Epithelial cell of proximal tubule (primary cell): ENCODE results near the gene PDE4D. TPM values are rescaled to one million over a fixed set of nuclear protein-coding genes. Genes with fewer than 3 reads are reported as not detected.
A peak's percentile ranks its signal among the peaks of the same experiment; 100 is the strongest.

Experiments used
- DNase-seq: peaks from one replicate; pipeline ENCODE4 v3.0.0-alpha.2; 2011; ENCODE audit warnings: low read depth
- H3K4me3 ChIP-seq: 2 replicates; pipeline ENCODE4 v1.5.1; 2011; ENCODE audit warnings: low read depth, mild to moderate bottlenecking, low read length
- CTCF ChIP-seq: conservative IDR thresholded peaks from 2 replicates; pipeline ENCODE4 v1.5.1; 2012; ENCODE audit warnings: low read depth, mild to moderate bottlenecking, low read length
- total RNA-seq: library from RNA; depleted of rRNA; stranded (reverse); fragments of >200 nt; gene quantifications from 2 replicates; pipeline ENCODE4 v1.2.3, GENCODE V29; 2015

Gene PDE4D
- total RNA-seq, 1 donor from 2014 or later, result 18.4 TPM

- no peak for TF ChIP-seq CTCF
- DNase-seq, result no peak
- H3K4me3 ChIP-seq, result no peak overlapping the region
These were observed 168.1 kb downstream of the PDE4D start for GRCh38 chr5:59725392-59725767.

- TF ChIP-seq CTCF, result peak; percentile 64
- no peak overlapping the region for H3K4me3 ChIP-seq
- DNase-seq, result no peak
These were observed 168.8 kb downstream of the PDE4D start for GRCh38 chr5:59724482-59725391.

- H3K4me3 ChIP-seq, result no peak overlapping the region
- no peak for DNase-seq
- no peak for TF ChIP-seq CTCF
These were observed 170.7 kb downstream of the PDE4D start for GRCh38 chr5:59722874-59723273.

GRCh38 chr5:59721741-59722140, 171.8 kb downstream of the PDE4D start:
- no peak for DNase-seq
- TF ChIP-seq CTCF, result no peak
- no peak overlapping the region for H3K4me3 ChIP-seq

- TF ChIP-seq CTCF, result no peak
- H3K4me3 ChIP-seq, result no peak overlapping the region
- no peak for DNase-seq
These were observed 173.5 kb downstream of the PDE4D start for GRCh38 chr5:59720063-59720462.

- no peak for TF ChIP-seq CTCF
These were observed 176.5 kb downstream of the PDE4D start for GRCh38 chr5:59716966-59717500.

More at GRCh38 chr5:59716966-59717500, 176.5 kb downstream of the PDE4D start:
- no peak for DNase-seq
- H3K4me3 ChIP-seq, result no peak overlapping the region
